GM15510 (cell line): Measurements from ENCODE around the gene NXPE3.

Source experiments
- POLR2A ChIP-seq: IDR thresholded peaks from 3 replicates; pipeline ENCODE4 v1.6.1; 2011; ENCODE audit warnings: borderline replicate concordance; ENCODE audit not compliant: insufficient read length; ENCODE audit errors: extremely low read depth

NXPE3 gene

GRCh38 chr3:101802179-101802578 is 23.2 kb downstream of the NXPE3 start:
- no peak for TF ChIP-seq POLR2A

- TF ChIP-seq POLR2A = no peak
Observed at GRCh38 chr3:101803173-101803782, 24.3 kb downstream of the NXPE3 start.

- no peak for TF ChIP-seq POLR2A
Observed at GRCh38 chr3:101803939-101804338, 24.9 kb downstream of the NXPE3 start.

- TF ChIP-seq POLR2A = no peak
Observed at GRCh38 chr3:101806491-101806890, 27.5 kb downstream of the NXPE3 start.

GRCh38 chr3:101807888-101808287 is 28.9 kb downstream of the NXPE3 start:
- TF ChIP-seq POLR2A = no peak

GRCh38 chr3:101809178-101810021 is 30.4 kb downstream of the NXPE3 start:
- no peak for TF ChIP-seq POLR2A

- no peak for TF ChIP-seq POLR2A
Observed at GRCh38 chr3:101810022-101810418, 31.0 kb downstream of the NXPE3 start.

GRCh38 chr3:101811875-101812274 is 32.9 kb downstream of the NXPE3 start:
- no peak for TF ChIP-seq POLR2A

GRCh38 chr3:101812895-101813294 is 33.9 kb downstream of the NXPE3 start:
- TF ChIP-seq POLR2A = no peak

GRCh38 chr3:101813817-101814440 is 34.9 kb downstream of the NXPE3 start:
- TF ChIP-seq POLR2A = no peak

- no peak for TF ChIP-seq POLR2A
Observed at GRCh38 chr3:101814835-101815234, 35.8 kb downstream of the NXPE3 start.

- TF ChIP-seq POLR2A = no peak
Observed at GRCh38 chr3:101816215-101817149, 37.5 kb downstream of the NXPE3 start.

- no peak for TF ChIP-seq POLR2A
Observed at GRCh38 chr3:101817992-101818391, 39.0 kb downstream of the NXPE3 start.

GRCh38 chr3:101819649-101820206 is 40.7 kb downstream of the NXPE3 start:
- no peak for TF ChIP-seq POLR2A
